Measurements from ENCODE around the gene MED27. TPM values are rescaled to one million over a fixed set of nuclear protein-coding genes. Genes with fewer than 3 reads are reported as not detected.

MED27 gene
- total and polyA plus RNA-seq, 2 of the 4 experiments (the other 2 are of a cell fraction) = 50.2 to 63.4 TPM

DNA sequence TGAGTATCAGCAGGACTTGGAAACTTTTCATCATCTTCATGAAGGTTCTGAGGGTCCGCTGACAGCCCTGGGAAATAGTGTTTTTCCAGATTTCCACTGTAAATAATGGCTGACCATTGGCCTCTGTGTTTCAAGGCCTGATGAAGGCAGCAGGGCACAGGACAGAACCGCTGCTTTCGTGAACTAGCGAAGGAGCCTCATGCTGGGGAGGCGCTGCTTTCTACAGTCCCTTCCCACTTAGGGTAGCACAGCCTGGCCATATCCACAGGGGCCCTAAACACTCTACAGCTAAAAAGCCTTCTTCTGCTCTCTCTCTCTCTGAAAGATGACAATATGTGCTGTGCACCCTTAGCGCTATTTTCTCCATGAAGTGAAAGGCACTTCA, 118.2 kb downstream of the MED27 start:
- Histone ChIP-seq H3K4me2 (ENCODE audit: low read depth, low read length) (no peak overlapping the region), H2BK5ac (ENCODE audit: low read depth, low read length, poor library complexity, severe bottlenecking) (no peak overlapping the region), H2AK9ac (replicated peaks; ENCODE audit: low read depth, low read length, poor library complexity) (no peak overlapping the region), H3K18ac (ENCODE audit: low read depth, low read length) (no peak overlapping the region), H4K20me1 (ENCODE audit: insufficient read depth, low read length) (peaks cover 14% of the 10 kb centered on the region; the same call in 1 of the 2 replicates), H3K14ac (replicated peaks; ENCODE audit: low read depth, low read length) (no peak overlapping the region), H2BK20ac (ENCODE audit: low read depth, low read length) (no peak overlapping the region), H3K4me1 (ENCODE audit: control insufficient read depth, insufficient read depth, low read length) (peaks cover 2% of the 10 kb centered on the region; the same call in 1 of the 2 replicates), H3K9me1 (ENCODE audit: insufficient read depth, low read length) (peaks cover 10% of the 10 kb centered on the region), H3K23ac (ENCODE audit: low read depth, low read length) (no peak overlapping the region), H3K79me1 (ENCODE audit: low read depth in 1 of 2, low read length in 2 of 2) (peaks cover 7 to 30% of the 10 kb centered on the region in 2 experiments; a peak in 3 of 4 replicates), H2AFZ (replicated peaks; ENCODE audit: low read length, poor library complexity) (no peak overlapping the region), H3K4me3 (ENCODE audit: insufficient read depth, low read depth, low read length) (no peak overlapping the region), H4K91ac (ENCODE audit: insufficient read depth, low read depth, low read length) (no peak overlapping the region), H4K5ac (ENCODE audit: low read depth, low read length) (no peak overlapping the region), H2AK5ac (ENCODE audit: low read depth, low read length) (no peak overlapping the region), H3K27ac (ENCODE audit: insufficient read depth, low read length) (no peak overlapping the region), H3K4ac (ENCODE audit: low read depth, low read length) (no peak overlapping the region), H3K36me3 (ENCODE audit: control insufficient read depth, insufficient read depth, low read length) (no peaks in the 10 kb centered on the region), H2BK120ac (ENCODE audit: low read depth, low read length) (no peak overlapping the region), H3K56ac (ENCODE audit: extremely low read depth, insufficient read depth, low read length) (no peak overlapping the region), H3K9me3 (ENCODE audit: control insufficient read depth, insufficient read depth, low read length) (no peaks in the 10 kb centered on the region), H2BK15ac (ENCODE audit: low read depth, low read length) (no peak overlapping the region), H4K8ac (ENCODE audit: low read depth in 2 of 2, low read length in 2 of 2) (no peak overlapping the region), H3K9ac (ENCODE audit: low read depth, low read length) (no peak overlapping the region), H3K27me3 (ENCODE audit: control insufficient read depth, insufficient read depth, low read length) (no peaks in the 10 kb centered on the region)
- ATAC-seq (ENCODE audit: low read depth) = no peak
- ChIA-PET POLR2A (ENCODE audit: unreplicated experiment) (no interaction called here), CTCF (no interaction called here)
- in situ Hi-C loops (cut with MboI; ENCODE audit: low sequenced_read_pairs) = no loop called here
- TF ChIP-seq FOS (IDR thresholded peaks at IDR 0.05; ENCODE audit: low read depth, low read length) = no peak
- no peak for TF ChIP-seq NFE2L2 (IDR thresholded peaks at IDR 0.05; ENCODE audit: low read depth, low read length)
- TF ChIP-seq, protein P1, sequence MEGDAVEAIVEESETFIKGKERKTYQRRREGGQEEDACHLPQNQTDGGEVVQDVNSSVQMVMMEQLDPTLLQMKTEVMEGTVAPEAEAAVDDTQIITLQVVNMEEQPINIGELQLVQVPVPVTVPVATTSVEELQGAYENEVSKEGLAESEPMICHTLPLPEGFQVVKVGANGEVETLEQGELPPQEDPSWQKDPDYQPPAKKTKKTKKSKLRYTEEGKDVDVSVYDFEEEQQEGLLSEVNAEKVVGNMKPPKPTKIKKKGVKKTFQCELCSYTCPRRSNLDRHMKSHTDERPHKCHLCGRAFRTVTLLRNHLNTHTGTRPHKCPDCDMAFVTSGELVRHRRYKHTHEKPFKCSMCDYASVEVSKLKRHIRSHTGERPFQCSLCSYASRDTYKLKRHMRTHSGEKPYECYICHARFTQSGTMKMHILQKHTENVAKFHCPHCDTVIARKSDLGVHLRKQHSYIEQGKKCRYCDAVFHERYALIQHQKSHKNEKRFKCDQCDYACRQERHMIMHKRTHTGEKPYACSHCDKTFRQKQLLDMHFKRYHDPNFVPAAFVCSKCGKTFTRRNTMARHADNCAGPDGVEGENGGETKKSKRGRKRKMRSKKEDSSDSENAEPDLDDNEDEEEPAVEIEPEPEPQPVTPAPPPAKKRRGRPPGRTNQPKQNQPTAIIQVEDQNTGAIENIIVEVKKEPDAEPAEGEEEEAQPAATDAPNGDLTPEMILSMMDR (conservative IDR thresholded peaks at IDR 0.05; ENCODE audit: low read depth, low read length) = no peak
- TF ChIP-seq RFX5 (IDR thresholded peaks at IDR 0.05; ENCODE audit: low read depth, low read length) = no peak
- TF ChIP-seq MXI1 (IDR thresholded peaks at IDR 0.05; ENCODE audit: borderline replicate concordance, low read depth, low read length) = no peak
- TF ChIP-seq, protein P2, sequence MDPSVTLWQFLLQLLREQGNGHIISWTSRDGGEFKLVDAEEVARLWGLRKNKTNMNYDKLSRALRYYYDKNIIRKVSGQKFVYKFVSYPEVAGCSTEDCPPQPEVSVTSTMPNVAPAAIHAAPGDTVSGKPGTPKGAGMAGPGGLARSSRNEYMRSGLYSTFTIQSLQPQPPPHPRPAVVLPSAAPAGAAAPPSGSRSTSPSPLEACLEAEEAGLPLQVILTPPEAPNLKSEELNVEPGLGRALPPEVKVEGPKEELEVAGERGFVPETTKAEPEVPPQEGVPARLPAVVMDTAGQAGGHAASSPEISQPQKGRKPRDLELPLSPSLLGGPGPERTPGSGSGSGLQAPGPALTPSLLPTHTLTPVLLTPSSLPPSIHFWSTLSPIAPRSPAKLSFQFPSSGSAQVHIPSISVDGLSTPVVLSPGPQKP (IDR thresholded peaks at IDR 0.05; ENCODE audit: borderline replicate concordance, low read depth, low read length) = no peak
- TF ChIP-seq BHLHE40 (IDR thresholded peaks at IDR 0.05; ENCODE audit: low read depth, low read length) = no peak
- no peak for TF ChIP-seq MAFK (IDR thresholded peaks at IDR 0.05; ENCODE audit: low read depth, low read length)
- TF ChIP-seq POLR2A (IDR thresholded peaks at IDR 0.05; ENCODE audit: low read depth, low read length) = no peak
- DNase-seq = no peak
- dilution Hi-C loops (cut with HindIII; ENCODE audit: low sequenced_read_pairs, unreplicated experiment) = no loop called here
- intact Hi-C loops (cut with micrococcal nuclease) = no loop called here
- no CpG with 5 or more reads among the region's 6 CpGs for WGBS, 2 experiments (ENCODE audit: extremely low coverage in 2 of 2, insufficient read length in 1 of 2)
- no TSS peak for BruUV-seq (replicated peaks)
